ENCODE data around the gene OR11A1. TPM values are rescaled to one million over a fixed set of nuclear protein-coding genes. Genes with fewer than 3 reads are reported as not detected.

The OR11A1 gene
- total RNA-seq, 4 donors from 2014 or later = not detected

GRCh38 chr6:29490055-29490454 lies 33.2 kb upstream of the OR11A1 start:
- Histone ChIP-seq H3K4me1 (no peaks in the 10 kb centered on the region), H3K9me3 (no peaks in the 10 kb centered on the region), H3K4me3 (replicated peaks in 1 of 3) (no peak overlapping the region), H3K36me3 (no peaks in the 10 kb centered on the region), H3K27ac (no peak overlapping the region), H3K27me3 (no peaks in the 10 kb centered on the region)
- intact Hi-C loops (cut with DNase I) = no loop called here
- TF ChIP-seq POLR2A (IDR thresholded peaks at IDR 0.05) (no peak), CTCF (IDR thresholded peaks at IDR 0.05) (no peak)
- no peak for DNase-seq
- WGBS, 2 donors = 76 to 83% methylated on average over 3 of the region's 3 CpGs

GRCh38 chr6:29489286-29489685 lies 32.4 kb upstream of the OR11A1 start:
- Histone ChIP-seq H3K9me3 (no peaks in the 10 kb centered on the region), H3K4me3 (replicated peaks in 1 of 3) (no peak overlapping the region), H3K4me1 (no peaks in the 10 kb centered on the region), H3K27ac (no peak overlapping the region), H3K36me3 (no peaks in the 10 kb centered on the region), H3K27me3 (no peaks in the 10 kb centered on the region)
- DNase-seq = no peak
- intact Hi-C loops (cut with DNase I) = no loop called here
- WGBS, 2 donors = 93% methylated on average over 8 of the region's 8 CpGs
- TF ChIP-seq POLR2A (IDR thresholded peaks at IDR 0.05) (no peak), CTCF (IDR thresholded peaks at IDR 0.05) (no peak)

- no peak for TF ChIP-seq POLR2A (IDR thresholded peaks at IDR 0.05)
- TF ChIP-seq CTCF (IDR thresholded peaks at IDR 0.05) = no peak
- H3K36me3 ChIP-seq = no peaks in the 10 kb centered on the region
- H3K9me3 ChIP-seq = no peaks in the 10 kb centered on the region
- no peak overlapping the region for H3K27ac ChIP-seq
- DNase-seq = no peak
- no peak overlapping the region for H3K4me3 ChIP-seq (replicated peaks in 1 of 3)
- intact Hi-C loops (cut with DNase I) = no loop called here
- H3K27me3 ChIP-seq = no peaks in the 10 kb centered on the region
- no peaks in the 10 kb centered on the region for H3K4me1 ChIP-seq
Observed at GRCh38 chr6:29488874-29489273, 32.0 kb upstream of the OR11A1 start.

- WGBS, 2 donors = 88 to 100% methylated on average over 1 to 2 of the region's 2 CpGs
- no peak for TF ChIP-seq CTCF (IDR thresholded peaks at IDR 0.05)
- no peak for TF ChIP-seq POLR2A (IDR thresholded peaks at IDR 0.05)
- Histone ChIP-seq H3K4me1 (no peaks in the 10 kb centered on the region), H3K4me3 (replicated peaks in 1 of 3) (no peak within 1 kb of the TSS), H3K36me3 (no peaks in the 10 kb centered on the region), H3K27me3 (no peaks in the 10 kb centered on the region), H3K9me3 (no peaks in the 10 kb centered on the region), H3K27ac (no peak within 1 kb of the TSS)
- intact Hi-C loops (cut with DNase I) = no loop called here
- no peak for DNase-seq
Observed at GRCh38 chr6:29487660-29488059, 30.8 kb upstream of the OR11A1 start, which contains the start of gene MAS1L. Gene MAS1L, minus strand, starts transcription at chr6:29487956. Its CDS starts 54 bp downstream, at chr6:29487902.

- Histone ChIP-seq H3K27me3 (no peaks in the 10 kb centered on the region), H3K27ac (no peak overlapping the region), H3K9me3 (no peaks in the 10 kb centered on the region), H3K4me3 (replicated peaks in 1 of 3) (no peak overlapping the region), H3K4me1 (no peaks in the 10 kb centered on the region), H3K36me3 (no peaks in the 10 kb centered on the region)
- DNase-seq = no peak
- TF ChIP-seq POLR2A (IDR thresholded peaks at IDR 0.05) (no peak), CTCF (IDR thresholded peaks at IDR 0.05) (no peak)
- WGBS, 2 donors = 80 to 88% methylated on average over 5 of the region's 5 CpGs
- intact Hi-C loops (cut with DNase I) = no loop called here
Observed at GRCh38 chr6:29487131-29487530, 30.3 kb upstream of the OR11A1 start.

Measured in thyroid gland (tissue), 4 donors.